RWPE2 (cell line): Measurements from ENCODE around the gene PARVA.

Experiments
- ATAC-seq: fragments of 200-7000 bp; cut with Tn5 transposase; 3 replicates; pipeline ENCODE4 v1.9.1; 2021; ENCODE audit warnings: low read depth
- DNase-seq: peaks from one replicate; pipeline ENCODE4 v3.0.0-alpha.2; 2020; ENCODE audit warnings: low spot score
- H3K27ac ChIP-seq: fragments of 450-650 bp; 2 replicates; pipeline ENCODE4 v1.5.1; 2017; ENCODE audit warnings: mild to moderate bottlenecking; ENCODE audit not compliant: poor library complexity, severe bottlenecking
- H3K27me3 ChIP-seq: fragments of 250-450 bp; sonication (Bioruptor Pico); 2 replicates; pipeline ENCODE4 v1.5.1; 2021; ENCODE audit warnings: mild to moderate bottlenecking, moderate library complexity; ENCODE audit not compliant: insufficient read depth, poor library complexity, severe bottlenecking
- H3K36me3 ChIP-seq: fragments of 250-450 bp; sonication (Bioruptor Pico); 2 replicates; pipeline ENCODE4 v1.5.1; 2020; ENCODE audit warnings: low read depth, mild to moderate bottlenecking, moderate library complexity
- H3K4me1 ChIP-seq: fragments of 250-450 bp; sonication (Bioruptor Pico); 2 replicates; pipeline ENCODE4 v1.5.1; 2021; ENCODE audit warnings: mild to moderate bottlenecking, moderate library complexity; ENCODE audit not compliant: insufficient read depth, poor library complexity, severe bottlenecking
- H3K4me3 ChIP-seq: fragments of 250-450 bp; sonication (Bioruptor Pico); 2 replicates; pipeline ENCODE4 v1.5.1; 2021; ENCODE audit warnings: mild to moderate bottlenecking, moderate library complexity; ENCODE audit not compliant: severe bottlenecking
- H3K9me3 ChIP-seq: fragments of 250-450 bp; sonication (Bioruptor Pico); 2 replicates; pipeline ENCODE4 v1.5.1; 2021; ENCODE audit warnings: mild to moderate bottlenecking, moderate library complexity; ENCODE audit not compliant: severe bottlenecking
- TF ChIP-seq, protein P1 (sequence below): fragments of 450-650 bp; IDR thresholded peaks from one replicate; pipeline ENCODE4 v1.5.1; 2017; ENCODE audit warnings: mild to moderate bottlenecking, moderate library complexity; ENCODE audit not compliant: poor library complexity, severe bottlenecking

The PARVA gene

DNA sequence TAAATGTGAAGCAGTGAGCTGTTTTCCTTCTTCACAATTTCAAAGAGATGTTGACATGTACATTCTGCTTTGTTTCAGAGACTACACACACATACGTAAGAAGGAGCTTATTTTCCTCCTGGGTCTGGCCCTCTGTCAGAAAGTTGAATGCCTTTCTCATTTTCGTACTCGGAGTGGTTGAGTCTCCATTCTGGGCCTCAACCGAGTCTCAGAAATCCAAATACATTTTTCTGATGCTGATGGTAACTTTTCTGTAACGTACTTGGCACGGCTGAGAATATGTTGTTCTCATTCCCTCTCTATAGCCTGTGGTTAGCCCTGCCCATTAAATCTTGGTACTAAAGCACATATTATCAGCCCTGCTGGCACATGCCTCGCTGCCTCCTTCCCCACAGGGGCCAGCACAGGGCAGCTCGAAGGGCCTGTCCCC, 25.3 kb downstream of the PARVA start:
- Histone ChIP-seq H3K9me3 (no peaks in the 10 kb centered on the region), H3K36me3 (no peaks in the 10 kb centered on the region), H3K4me3 (no peak overlapping the region), H3K4me1 (no peaks in the 10 kb centered on the region), H3K27ac (no peak overlapping the region), H3K27me3 (no peaks in the 10 kb centered on the region)
- no peak for ATAC-seq
- TF ChIP-seq, protein P1, sequence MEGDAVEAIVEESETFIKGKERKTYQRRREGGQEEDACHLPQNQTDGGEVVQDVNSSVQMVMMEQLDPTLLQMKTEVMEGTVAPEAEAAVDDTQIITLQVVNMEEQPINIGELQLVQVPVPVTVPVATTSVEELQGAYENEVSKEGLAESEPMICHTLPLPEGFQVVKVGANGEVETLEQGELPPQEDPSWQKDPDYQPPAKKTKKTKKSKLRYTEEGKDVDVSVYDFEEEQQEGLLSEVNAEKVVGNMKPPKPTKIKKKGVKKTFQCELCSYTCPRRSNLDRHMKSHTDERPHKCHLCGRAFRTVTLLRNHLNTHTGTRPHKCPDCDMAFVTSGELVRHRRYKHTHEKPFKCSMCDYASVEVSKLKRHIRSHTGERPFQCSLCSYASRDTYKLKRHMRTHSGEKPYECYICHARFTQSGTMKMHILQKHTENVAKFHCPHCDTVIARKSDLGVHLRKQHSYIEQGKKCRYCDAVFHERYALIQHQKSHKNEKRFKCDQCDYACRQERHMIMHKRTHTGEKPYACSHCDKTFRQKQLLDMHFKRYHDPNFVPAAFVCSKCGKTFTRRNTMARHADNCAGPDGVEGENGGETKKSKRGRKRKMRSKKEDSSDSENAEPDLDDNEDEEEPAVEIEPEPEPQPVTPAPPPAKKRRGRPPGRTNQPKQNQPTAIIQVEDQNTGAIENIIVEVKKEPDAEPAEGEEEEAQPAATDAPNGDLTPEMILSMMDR: no peak
- no peak for DNase-seq

DNA sequence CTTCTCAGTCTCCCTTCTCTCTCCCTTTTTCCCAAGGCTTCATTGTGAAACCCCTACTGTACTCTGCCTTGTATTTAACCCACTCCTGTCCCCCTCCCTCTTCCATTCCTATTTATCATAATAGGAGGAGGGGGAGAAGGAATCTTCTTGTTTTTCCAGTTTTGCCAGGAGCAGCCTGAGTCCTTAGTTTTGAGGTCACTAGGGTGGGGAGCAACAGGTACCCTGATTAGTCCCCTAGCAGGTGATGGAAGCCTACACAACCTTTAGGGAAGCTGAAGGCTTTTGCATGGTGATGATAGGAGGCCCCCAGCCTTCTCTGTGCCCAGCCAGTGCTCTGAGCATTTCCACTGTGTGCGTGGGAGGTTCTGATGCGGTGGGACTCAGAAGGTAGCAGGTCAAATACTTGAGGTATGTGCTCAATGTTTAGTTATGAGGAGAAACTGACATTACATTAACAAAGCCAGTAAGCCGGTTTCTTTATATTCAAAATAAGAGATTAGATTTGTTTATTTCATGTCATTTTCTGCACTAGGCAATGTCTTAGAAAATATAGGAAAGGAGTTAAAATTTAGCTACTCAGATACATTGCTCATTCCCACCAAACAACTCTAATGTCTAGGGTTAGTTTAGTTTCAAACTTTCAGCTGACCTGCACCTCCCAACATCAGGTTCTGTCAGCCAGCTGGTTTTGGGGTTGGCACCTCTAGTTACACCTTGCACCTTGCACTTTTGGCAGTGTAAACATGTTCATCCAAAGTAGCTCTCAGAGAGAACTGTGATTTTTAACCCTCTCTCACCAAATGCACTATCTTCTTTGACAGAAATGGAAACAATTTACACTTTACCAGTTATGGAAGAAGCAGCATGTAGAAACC, 26.0 kb downstream of the PARVA start:
- no peaks in the 10 kb centered on the region for H3K27me3 ChIP-seq
- TF ChIP-seq, protein P1: no peak
- no peak for ATAC-seq
- H3K27ac ChIP-seq: no peak overlapping the region
- H3K4me1 ChIP-seq: no peaks in the 10 kb centered on the region
- DNase-seq: no peak
- no peak overlapping the region for H3K4me3 ChIP-seq
- no peaks in the 10 kb centered on the region for H3K36me3 ChIP-seq
- no peaks in the 10 kb centered on the region for H3K9me3 ChIP-seq

DNA sequence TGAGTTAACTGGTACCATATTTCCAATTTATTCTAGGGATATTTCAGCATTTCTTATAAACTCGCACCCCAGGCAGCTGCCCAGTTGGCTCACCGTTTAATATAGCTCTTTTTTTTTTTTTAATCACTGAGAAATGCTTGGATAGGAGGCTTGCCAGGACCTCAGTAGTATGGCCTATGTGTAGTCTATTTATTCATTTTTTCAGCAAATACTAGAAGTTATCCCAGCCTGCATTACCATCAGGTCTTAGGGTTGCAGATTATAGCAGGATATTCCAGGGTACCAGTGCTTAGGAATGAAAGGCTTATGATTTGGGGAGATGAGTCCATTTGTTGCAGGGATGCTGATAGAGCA, 26.6 kb downstream of the PARVA start:
- no peak for ATAC-seq
- Histone ChIP-seq H3K27ac (no peak overlapping the region), H3K4me3 (no peak overlapping the region), H3K9me3 (no peaks in the 10 kb centered on the region), H3K4me1 (no peaks in the 10 kb centered on the region), H3K27me3 (no peaks in the 10 kb centered on the region), H3K36me3 (no peaks in the 10 kb centered on the region)
- no peak for DNase-seq
- TF ChIP-seq, protein P1: no peak

DNA sequence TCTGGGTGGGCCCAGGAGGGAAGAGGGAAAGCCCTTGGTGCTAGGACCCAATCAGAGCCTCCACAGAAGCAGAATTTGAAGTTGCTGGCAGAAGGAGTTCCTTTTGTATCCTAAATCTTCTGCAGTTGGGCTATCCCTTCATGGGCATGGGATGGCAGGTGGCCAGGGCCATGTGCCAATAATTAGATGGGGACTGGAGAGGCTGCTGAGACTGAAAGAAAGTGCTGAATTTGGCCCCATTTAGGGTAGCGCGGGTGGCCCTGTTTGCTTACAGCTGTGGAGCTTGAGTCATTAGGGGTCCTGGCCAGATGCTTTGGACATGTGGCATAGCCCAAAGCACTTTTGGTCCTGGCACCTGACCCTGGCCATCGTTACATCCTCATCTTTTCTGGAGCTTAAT, 27.1 kb downstream of the PARVA start:
- no peak for DNase-seq
- no peak for ATAC-seq
- Histone ChIP-seq H3K4me3 (no peak overlapping the region), H3K36me3 (no peaks in the 10 kb centered on the region), H3K27me3 (no peaks in the 10 kb centered on the region), H3K4me1 (no peaks in the 10 kb centered on the region), H3K27ac (no peak overlapping the region), H3K9me3 (no peaks in the 10 kb centered on the region)
- TF ChIP-seq, protein P1: no peak

DNA sequence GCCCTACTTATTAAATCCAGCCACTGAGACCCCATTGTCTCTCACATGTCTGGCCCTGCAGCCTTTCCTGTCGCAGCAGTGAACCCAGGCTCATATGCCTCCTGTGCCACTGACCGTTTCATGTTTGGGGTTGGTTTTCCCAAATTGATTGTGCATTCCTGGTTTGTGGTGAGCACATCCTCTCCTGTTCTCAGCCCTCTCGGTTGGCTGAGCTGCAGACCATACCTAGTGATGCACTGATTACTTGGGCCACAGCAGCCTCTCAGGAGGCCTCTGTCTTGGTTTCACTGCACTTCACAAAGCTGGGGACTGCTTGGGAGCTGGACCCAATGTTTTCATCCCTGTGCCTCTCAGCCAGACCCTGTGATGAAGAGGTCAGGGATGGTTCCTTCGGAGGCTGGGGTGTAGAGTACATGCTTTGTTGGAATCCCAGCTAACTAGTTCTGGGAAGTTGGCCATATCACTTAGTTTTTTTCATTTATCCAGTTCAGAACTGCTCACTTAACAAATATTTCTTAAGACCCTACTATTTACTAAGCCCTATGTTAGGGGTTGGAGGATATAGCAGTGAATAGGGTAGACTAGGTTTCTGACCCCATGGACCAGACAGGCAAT, 30.9 kb downstream of the PARVA start:
- TF ChIP-seq, protein P1: no peak
- no peak for ATAC-seq
- H3K27ac ChIP-seq: no peak overlapping the region

More for the DNA sequence above, 30.9 kb downstream of the PARVA start:
- H3K9me3 ChIP-seq: no peaks in the 10 kb centered on the region
- DNase-seq: no peak
- H3K36me3 ChIP-seq: no peaks in the 10 kb centered on the region
- H3K4me3 ChIP-seq: no peak overlapping the region
- H3K27me3 ChIP-seq: no peaks in the 10 kb centered on the region
- peaks cover 22% of the 10 kb centered on the region for H3K4me1 ChIP-seq
